ENCODE results near the gene SLC25A4. TPM values are rescaled to one million over a fixed set of nuclear protein-coding genes. Genes with fewer than 3 reads are reported as not detected.

Gene SLC25A4
- total RNA-seq, 4 donors from 2014 or later = 360 to 914 (median 389) TPM

DNA sequence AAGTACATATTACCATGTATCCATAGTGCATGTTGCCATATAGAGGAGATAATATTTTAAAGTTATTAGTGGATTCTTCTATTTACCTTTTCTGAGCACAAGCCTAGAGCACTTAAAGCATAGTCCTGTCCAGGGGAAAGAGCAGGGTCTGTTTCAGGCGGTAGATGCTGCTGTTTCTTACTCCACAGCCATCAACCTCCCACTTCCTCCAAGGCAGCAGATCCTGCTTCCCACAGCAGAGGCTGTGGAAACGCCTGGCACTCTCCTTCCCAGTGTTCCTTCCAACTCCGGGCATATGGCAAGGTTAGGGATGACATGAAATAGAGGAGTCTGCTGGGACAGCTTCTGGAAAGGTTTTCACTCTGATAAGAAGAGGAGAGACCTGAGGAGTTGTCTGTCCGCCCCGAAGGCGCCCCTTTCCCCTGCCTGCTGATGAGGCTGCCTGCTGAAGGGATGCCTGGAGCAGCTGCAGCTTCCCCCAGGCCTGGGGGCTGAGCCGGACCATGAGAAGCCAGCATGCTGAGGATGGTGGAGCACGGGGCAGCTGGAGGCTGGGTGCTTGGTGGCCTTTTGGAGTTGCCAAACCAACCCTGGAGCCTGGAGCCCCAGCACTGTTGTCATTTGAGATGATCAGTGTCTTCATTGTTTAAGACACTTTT, 43.9 kb upstream of the SLC25A4 start:
- DNase-seq (no peak), ATAC-seq (no peak)
- in situ Hi-C loops (cut with MboI; ENCODE audit: low sequenced_read_pairs in 4 of 4) (no loop called here), intact Hi-C loops (cut with DNase I; ENCODE audit: low total_unique reads) (loop anchor here (5.0 kb wide), 2 partner anchors 57 to 352 kb away; no protein-coding TSS in a partner anchor)
- no peak overlapping the region for H3K27ac ChIP-seq
- no peaks in the 10 kb centered on the region for H3K4me1 ChIP-seq
- no peaks in the 10 kb centered on the region for H3K36me3 ChIP-seq
- no peak overlapping the region for H3K4me3 ChIP-seq
- no peaks in the 10 kb centered on the region for H3K9me3 ChIP-seq
- H3K27me3 ChIP-seq = no peaks in the 10 kb centered on the region
- TF ChIP-seq POLR2A (IDR thresholded peaks at IDR 0.05) = no peak
- TF ChIP-seq, protein P1, sequence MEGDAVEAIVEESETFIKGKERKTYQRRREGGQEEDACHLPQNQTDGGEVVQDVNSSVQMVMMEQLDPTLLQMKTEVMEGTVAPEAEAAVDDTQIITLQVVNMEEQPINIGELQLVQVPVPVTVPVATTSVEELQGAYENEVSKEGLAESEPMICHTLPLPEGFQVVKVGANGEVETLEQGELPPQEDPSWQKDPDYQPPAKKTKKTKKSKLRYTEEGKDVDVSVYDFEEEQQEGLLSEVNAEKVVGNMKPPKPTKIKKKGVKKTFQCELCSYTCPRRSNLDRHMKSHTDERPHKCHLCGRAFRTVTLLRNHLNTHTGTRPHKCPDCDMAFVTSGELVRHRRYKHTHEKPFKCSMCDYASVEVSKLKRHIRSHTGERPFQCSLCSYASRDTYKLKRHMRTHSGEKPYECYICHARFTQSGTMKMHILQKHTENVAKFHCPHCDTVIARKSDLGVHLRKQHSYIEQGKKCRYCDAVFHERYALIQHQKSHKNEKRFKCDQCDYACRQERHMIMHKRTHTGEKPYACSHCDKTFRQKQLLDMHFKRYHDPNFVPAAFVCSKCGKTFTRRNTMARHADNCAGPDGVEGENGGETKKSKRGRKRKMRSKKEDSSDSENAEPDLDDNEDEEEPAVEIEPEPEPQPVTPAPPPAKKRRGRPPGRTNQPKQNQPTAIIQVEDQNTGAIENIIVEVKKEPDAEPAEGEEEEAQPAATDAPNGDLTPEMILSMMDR (IDR thresholded peaks at IDR 0.05 in 4 of 5, conservative IDR thresholded peaks at IDR 0.05 in 1 of 5) = no peak

DNA sequence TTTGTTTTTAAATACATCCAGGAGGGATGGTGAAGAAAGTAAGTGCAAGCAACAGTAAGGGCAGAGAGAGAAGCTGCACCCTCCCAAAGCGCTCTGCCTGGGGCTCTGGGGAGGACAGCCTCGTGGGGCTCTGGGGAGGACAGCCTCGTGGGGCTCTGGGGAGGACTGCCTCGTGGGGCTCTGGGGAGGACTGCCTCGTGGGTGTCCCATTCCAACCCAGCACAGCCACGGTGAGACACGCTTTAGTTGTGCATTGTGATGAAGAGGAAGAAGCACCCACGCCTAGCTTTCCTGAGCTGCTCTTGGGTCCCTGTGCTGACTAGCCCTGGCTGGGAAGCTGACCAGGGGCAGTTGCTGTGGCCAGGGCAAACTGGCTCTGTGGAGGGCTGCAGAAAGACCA, 43.1 kb upstream of the SLC25A4 start:
- Histone ChIP-seq H3K27me3 (no peaks in the 10 kb centered on the region), H3K27ac (no peak overlapping the region), H3K9me3 (no peaks in the 10 kb centered on the region), H3K4me3 (no peak overlapping the region), H3K36me3 (no peaks in the 10 kb centered on the region), H3K4me1 (no peaks in the 10 kb centered on the region)
- no peak for TF ChIP-seq POLR2A (IDR thresholded peaks at IDR 0.05)
- intact Hi-C loops (cut with DNase I; ENCODE audit: low total_unique reads) = loop anchor here (5.0 kb wide), 2 partner anchors 58 to 353 kb away; no protein-coding TSS in a partner anchor
- DNase-seq = no peak
- no peak for ATAC-seq
- in situ Hi-C loops (cut with MboI; ENCODE audit: low sequenced_read_pairs in 4 of 4) = no loop called here

DNA sequence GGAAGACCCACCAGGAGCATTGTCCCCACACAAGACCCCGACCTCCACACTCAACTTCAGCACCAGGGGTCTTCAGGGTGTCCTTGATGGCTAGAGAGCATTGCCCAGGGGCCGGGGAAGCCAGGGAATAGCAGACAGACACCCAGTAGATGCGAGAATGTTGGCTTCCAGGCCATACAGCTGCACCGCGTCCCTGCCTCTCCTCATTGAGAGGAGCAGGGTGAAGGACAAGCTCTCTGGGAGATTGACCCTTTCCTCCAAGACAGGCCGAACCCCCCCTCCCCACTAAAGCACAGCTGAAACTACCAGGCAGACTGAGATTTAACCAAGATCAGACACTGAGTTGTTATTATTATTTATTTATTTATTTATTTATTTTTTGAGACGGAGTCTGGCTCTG, 42.6 kb upstream of the SLC25A4 start:
- no peaks in the 10 kb centered on the region for H3K4me1 ChIP-seq

DNA sequence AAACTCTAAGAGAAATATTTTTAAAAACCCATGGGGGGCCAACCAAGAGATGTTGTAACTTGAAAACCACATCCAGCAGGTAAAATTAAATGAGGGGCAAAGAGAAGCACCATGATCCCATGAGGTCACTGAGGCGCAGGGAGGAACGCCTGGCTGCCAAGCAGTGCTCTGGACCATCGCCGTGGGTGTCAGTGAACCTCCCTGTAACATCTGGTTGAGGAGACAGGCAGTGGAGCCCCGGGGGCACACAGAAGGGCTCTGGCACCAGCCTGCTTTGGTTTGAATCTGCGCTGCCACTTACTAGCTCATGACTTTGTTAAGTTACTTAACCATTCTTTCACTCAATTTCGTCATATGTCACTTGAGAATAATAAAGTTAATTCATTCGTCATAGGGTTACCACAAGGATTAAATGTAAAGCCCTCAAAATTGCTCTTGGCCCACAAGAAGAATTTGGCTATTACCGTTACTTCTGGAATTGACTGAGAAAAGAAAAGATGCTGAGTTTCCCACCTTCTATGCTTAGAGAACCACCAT, 41.6 kb upstream of the SLC25A4 start:
- H3K4me1 ChIP-seq = no peaks in the 10 kb centered on the region
- H3K9me3 ChIP-seq = no peaks in the 10 kb centered on the region
- no peak overlapping the region for H3K27ac ChIP-seq
- no peak for TF ChIP-seq POLR2A (IDR thresholded peaks at IDR 0.05)
- TF ChIP-seq, protein P1 (IDR thresholded peaks at IDR 0.05 in 4 of 5, conservative IDR thresholded peaks at IDR 0.05 in 1 of 5) = no peak
- no peak overlapping the region for H3K4me3 ChIP-seq
- ATAC-seq (no peak), DNase-seq (no peak)
- intact Hi-C loops (cut with DNase I; ENCODE audit: low total_unique reads) = no loop called here
- H3K27me3 ChIP-seq = no peaks in the 10 kb centered on the region
- in situ Hi-C loops (cut with MboI; ENCODE audit: low sequenced_read_pairs in 4 of 4) = no loop called here
- H3K36me3 ChIP-seq = no peaks in the 10 kb centered on the region

More for the DNA sequence above, 42.6 kb upstream of the SLC25A4 start:
- in situ Hi-C loops (cut with MboI; ENCODE audit: low sequenced_read_pairs in 4 of 4) (no loop called here), intact Hi-C loops (cut with DNase I; ENCODE audit: low total_unique reads) (no loop called here)
- ATAC-seq (no peak), DNase-seq (no peak)
- Histone ChIP-seq H3K27me3 (no peaks in the 10 kb centered on the region), H3K27ac (no peak overlapping the region), H3K36me3 (no peaks in the 10 kb centered on the region), H3K9me3 (no peaks in the 10 kb centered on the region), H3K4me3 (no peak overlapping the region)
- TF ChIP-seq POLR2A (IDR thresholded peaks at IDR 0.05) = no peak
- TF ChIP-seq, protein P1 (IDR thresholded peaks at IDR 0.05 in 4 of 5, conservative IDR thresholded peaks at IDR 0.05 in 1 of 5) = no peak

DNA sequence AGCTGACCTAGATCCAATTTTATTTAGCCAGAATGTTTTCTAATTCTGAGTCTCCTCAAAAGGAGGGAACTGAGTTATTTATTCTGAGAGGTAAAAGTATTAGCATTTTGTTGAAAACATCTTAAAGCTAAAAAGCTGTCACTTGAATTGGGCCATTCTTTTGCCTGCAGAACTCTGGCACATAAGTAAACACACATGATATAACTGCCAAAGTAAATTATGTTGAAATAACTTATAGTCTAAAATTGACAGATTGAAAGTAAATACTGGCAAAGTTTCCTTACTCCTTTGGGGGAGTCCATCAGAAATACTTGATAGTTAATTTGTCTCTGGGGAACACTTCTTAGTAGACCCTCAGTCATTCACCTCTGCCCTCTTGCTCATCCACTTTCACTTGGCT, 38.3 kb upstream of the SLC25A4 start:
- intact Hi-C loops (cut with DNase I; ENCODE audit: low total_unique reads) = loop anchor here (1.0 kb wide), 1 partner anchor 43 kb away; no protein-coding TSS in a partner anchor
- in situ Hi-C loops (cut with MboI; ENCODE audit: low sequenced_read_pairs in 4 of 4) = no loop called here

More for the DNA sequence above, 38.3 kb upstream of the SLC25A4 start:
- no peaks in the 10 kb centered on the region for H3K36me3 ChIP-seq
- TF ChIP-seq, protein P1 (IDR thresholded peaks at IDR 0.05 in 4 of 5, conservative IDR thresholded peaks at IDR 0.05 in 1 of 5) = no peak
- TF ChIP-seq POLR2A (IDR thresholded peaks at IDR 0.05) = no peak
- H3K27ac ChIP-seq = no peak overlapping the region
- ATAC-seq (no peak), DNase-seq (no peak)
- no peaks in the 10 kb centered on the region for H3K27me3 ChIP-seq
- no peaks in the 10 kb centered on the region for H3K9me3 ChIP-seq
- H3K4me3 ChIP-seq = no peak overlapping the region
- H3K4me1 ChIP-seq = no peaks in the 10 kb centered on the region

Measured in gastrocnemius medialis (tissue), 4 donors.